Posterior vena cava (tissue), 2 donors: Measurements from ENCODE around the gene LYZL6. TPM values are rescaled to one million over a fixed set of nuclear protein-coding genes. Genes with fewer than 3 reads are reported as not detected.

Experiments
- DNase-seq: peaks from one replicate; pipeline ENCODE4 v3.0.0-alpha.2; 2020; ENCODE audit warnings: low spot score
- intact Hi-C, 2 donors: fragments of 100-400 bp; cut with DNase I; formaldehyde crosslinking; loops; one replicate each; pipeline versions ENCODE4 v1.14.1 to v1.14.2; 2022 to 2023
- total RNA-seq, 2 donors: library from RNA; stranded (reverse); fragmentation: NEBNext Ultra II Directional; extraction: Animal tissue kit (Norgen Biotek cat#: 25700); gene quantifications; one replicate each; pipeline ENCODE4 v1.2.1, GENCODE V29; 2021
- donor health status: DM: yes; HTN: yes; CAD: no.
- donor health status: DM: yes; HTN: yes; CAD: no.

Gene LYZL6
- total RNA-seq, 2 donors from 2014 or later, result not detected

DNA sequence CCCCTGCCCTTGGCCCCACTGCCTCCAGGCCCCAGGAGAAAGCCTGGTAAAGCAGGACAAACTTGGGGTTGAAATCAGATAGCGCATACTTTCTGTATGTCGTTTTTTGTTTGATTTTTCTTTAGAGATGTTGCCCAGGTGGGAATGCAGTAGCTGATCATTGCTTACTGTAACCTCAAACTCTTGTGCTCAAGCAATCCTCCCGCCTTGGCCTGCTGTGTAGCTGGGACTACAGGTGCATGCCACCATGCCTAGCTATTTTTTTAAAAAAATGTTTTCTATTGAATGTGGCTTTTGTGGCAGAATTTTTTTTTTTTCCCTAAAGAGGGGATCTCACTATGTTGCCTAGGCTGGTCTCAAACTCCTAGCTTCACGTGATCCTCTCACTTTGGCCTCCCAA lies 52.2 kb downstream of the LYZL6 start:
- intact Hi-C loops, result no loop called here
- DNase-seq, result no peak

DNA sequence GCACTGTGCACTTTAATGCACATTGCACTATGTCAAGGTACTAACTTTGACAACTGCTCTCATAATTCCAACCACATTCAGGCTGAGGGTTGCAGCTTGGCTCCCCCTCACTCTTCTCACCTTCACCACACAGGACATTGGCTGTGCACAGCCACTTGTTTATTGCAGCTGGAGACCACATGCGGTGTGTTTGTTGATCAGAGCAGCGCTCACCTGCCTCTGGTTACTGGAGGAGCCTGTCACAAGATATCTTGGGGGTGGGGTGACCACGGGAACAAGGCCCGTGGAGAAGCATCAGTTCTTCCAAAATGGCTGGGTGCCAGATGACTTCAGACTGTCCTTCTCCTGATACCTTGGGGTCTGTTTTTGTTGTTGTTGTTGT lies 52.7 kb downstream of the LYZL6 start:
- DNase-seq, result no peak
- intact Hi-C loops, result no loop called here

- no peak for DNase-seq
Observed at GRCh38 chr17:35889818-35890773, 53.4 kb downstream of the LYZL6 start.

DNA sequence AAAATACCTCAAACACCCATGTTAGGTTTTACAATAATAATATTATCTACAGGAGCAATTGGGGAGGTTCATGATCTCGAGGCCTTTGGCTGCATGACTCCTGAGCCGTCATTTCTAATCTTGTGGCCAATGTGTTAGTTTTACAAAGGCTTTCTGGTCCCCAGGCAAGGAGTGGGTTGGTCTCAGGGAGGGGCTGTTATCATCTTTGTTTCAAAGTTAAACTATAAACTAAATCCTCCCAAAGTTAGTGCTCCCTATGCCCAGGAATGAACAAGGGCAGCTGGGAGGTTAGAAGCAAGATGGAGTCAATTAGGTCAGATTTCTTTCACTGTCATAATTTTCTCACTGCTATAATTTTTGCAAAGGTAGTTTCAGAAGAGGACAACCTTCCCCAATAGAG lies 54.3 kb downstream of the LYZL6 start:
- intact Hi-C loops, result no loop called here
- DNase-seq, result no peak

More at GRCh38 chr17:35889818-35890773, 53.4 kb downstream of the LYZL6 start:
- intact Hi-C loops, result no loop called here

Other genes starting within 250 kb of the LYZL6 start
- gene RASL10B, start 212.1 kb downstream of the LYZL6 start, total RNA-seq, result 1 to 10 TPM; 1.1 to 2.3 TPM
- not detected for gene GAS2L2, start 190.5 kb downstream of the LYZL6 start, total RNA-seq
- not detected for gene C17orf50, start 182.8 kb downstream of the LYZL6 start, total RNA-seq
- 10 to 100 TPM in 1 of 2 donors, 1 to 10 TPM in 1; 8.8 to 18.2 TPM for gene MMP28, start 148.1 kb downstream of the LYZL6 start, total RNA-seq
- gene TAF15, start 134.2 kb downstream of the LYZL6 start, total RNA-seq, result 100 to 1,000 TPM; 121 to 129 TPM
- gene HEATR9, start 74.8 kb downstream of the LYZL6 start, total RNA-seq, result not detected
- gene CCL5, start 63.4 kb downstream of the LYZL6 start, total RNA-seq, result 1 to 10 TPM; 2.1 to 3.2 TPM
- gene RDM1, start 12.9 kb downstream of the LYZL6 start, total RNA-seq, result not detected
- under 1 TPM in 1 of 2 donors, not detected in 1; 0.69 TPM for gene CCL16, start 37.8 kb upstream of the LYZL6 start, total RNA-seq
- 100 to 1,000 TPM in 1 of 2 donors, 10 to 100 TPM in 1; 22.6 to 104 TPM for gene CCL14, start 43.0 kb upstream of the LYZL6 start, total RNA-seq
- not detected for gene CCL15, start 57.8 kb upstream of the LYZL6 start, total RNA-seq
- 1 to 10 TPM; 2.5 to 2.6 TPM for gene CCL23, start 74.3 kb upstream of the LYZL6 start, total RNA-seq
- 10 to 100 TPM in 1 of 2 donors, 1 to 10 TPM in 1; 3.2 to 28.5 TPM for gene CCL18, start 120.6 kb upstream of the LYZL6 start, total RNA-seq
- gene CCL3, start 146.4 kb upstream of the LYZL6 start, total RNA-seq, result 1 to 10 TPM; 2.0 to 2.6 TPM
- gene CCL4, start 160.1 kb upstream of the LYZL6 start, total RNA-seq, result 1 to 10 TPM; 2.3 to 2.6 TPM
- 1 to 10 TPM; 2.9 to 3.8 TPM for gene TBC1D3B, start 232.9 kb upstream of the LYZL6 start, total RNA-seq